Calu3 (cell line): Measurements from ENCODE around the gene RIN3. TPM values are rescaled to one million over a fixed set of nuclear protein-coding genes. Genes with fewer than 3 reads are reported as not detected.

Source experiments
- BruUV-seq: library from RNA; stranded (reverse); fragments of 400-500 nt; replicated peaks from 2 replicates; lab custom pipeline; 2021; lab: Mats Ljungman, UMichigan
- CTCF ChIA-PET: fragments of 300-600 bp; sonication (Branson Sonifier 250); formaldehyde crosslinking; loops from one replicate; lab custom pipeline; 2022; ENCODE audit warnings: antibody characterized with exemption; lab: Charles Lee
- DNase-seq: peaks from one replicate; pipeline ENCODE4 v3.0.0; 2022
- H3K27ac Mint-ChIP-seq: one replicate; pipeline ENCODE4 v1.8.0; 2022; ENCODE audit warnings: mixed read lengths; ENCODE audit not compliant: unreplicated experiment
- H3K27me3 Mint-ChIP-seq: one replicate; pipeline ENCODE4 v1.8.0; 2022; ENCODE audit warnings: mixed read lengths; ENCODE audit not compliant: unreplicated experiment
- H3K36me3 Mint-ChIP-seq: one replicate; pipeline ENCODE4 v1.8.0; 2022; ENCODE audit warnings: mild to moderate bottlenecking, moderate library complexity, mixed read lengths; ENCODE audit not compliant: insufficient read depth, unreplicated experiment
- H3K4me1 Mint-ChIP-seq: one replicate; pipeline ENCODE4 v1.8.0; 2022; ENCODE audit warnings: mild to moderate bottlenecking, low read depth, mixed read lengths; ENCODE audit not compliant: unreplicated experiment
- H3K4me3 Mint-ChIP-seq: one replicate; pipeline ENCODE4 v1.8.0; 2022; ENCODE audit warnings: mild to moderate bottlenecking, low read depth, moderate library complexity, mixed read lengths; ENCODE audit not compliant: unreplicated experiment
- H3K9me3 Mint-ChIP-seq: one replicate; pipeline ENCODE4 v1.8.0; 2022; ENCODE audit warnings: low read depth, mixed read lengths; ENCODE audit not compliant: unreplicated experiment
- intact Hi-C: fragments of 100-400 bp; cut with micrococcal nuclease; formaldehyde crosslinking; loops from one replicate; pipeline ENCODE4 v1.10.0; 2022; ENCODE audit not compliant: unreplicated experiment
- total RNA-seq: library from RNA; stranded (reverse); gene quantifications from 2 replicates; pipeline ENCODE4 v1.2.3, GENCODE V29; 2022
- TF ChIP-seq, protein P1 (sequence below): fragments of 200-600 bp; IDR thresholded peaks from one replicate; pipeline ENCODE4 v1.8.0; 2022; ENCODE audit warnings: antibody characterized with exemption; ENCODE audit not compliant: unreplicated experiment

Gene RIN3
- total RNA-seq, 1 experiment from 2014 or later: 13.8 TPM

DNA sequence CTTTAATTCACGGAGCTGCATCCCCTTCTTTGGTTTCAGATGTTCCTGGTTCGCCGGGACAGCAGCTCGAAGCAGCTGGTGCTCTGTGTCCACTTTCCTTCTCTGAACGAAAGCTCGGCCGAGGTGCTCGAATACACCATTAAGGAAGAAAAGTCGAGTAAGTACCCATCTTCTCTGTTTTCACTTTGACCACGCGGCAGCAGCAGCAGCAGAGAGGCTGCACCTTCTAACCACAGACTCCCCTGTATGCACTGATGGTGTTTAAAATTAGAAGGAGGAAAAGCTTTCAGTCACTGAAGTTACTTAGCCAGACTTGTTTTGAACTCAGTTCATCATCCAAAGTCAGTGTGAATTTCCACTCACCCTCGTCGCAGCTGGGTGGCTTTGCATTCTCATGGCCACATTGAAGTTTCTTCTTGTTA lies 63.8 kb downstream of the RIN3 start:
- Mint-ChIP-seq H3K27me3 (no peaks in the 10 kb centered on the region), H3K36me3 (no peaks in the 10 kb centered on the region), H3K9me3 (no peaks in the 10 kb centered on the region), H3K27ac (no peak overlapping the region), H3K4me3 (no peak overlapping the region), H3K4me1 (no peaks in the 10 kb centered on the region)
- CTCF ChIA-PET: no interaction called here
- TF ChIP-seq, protein P1, sequence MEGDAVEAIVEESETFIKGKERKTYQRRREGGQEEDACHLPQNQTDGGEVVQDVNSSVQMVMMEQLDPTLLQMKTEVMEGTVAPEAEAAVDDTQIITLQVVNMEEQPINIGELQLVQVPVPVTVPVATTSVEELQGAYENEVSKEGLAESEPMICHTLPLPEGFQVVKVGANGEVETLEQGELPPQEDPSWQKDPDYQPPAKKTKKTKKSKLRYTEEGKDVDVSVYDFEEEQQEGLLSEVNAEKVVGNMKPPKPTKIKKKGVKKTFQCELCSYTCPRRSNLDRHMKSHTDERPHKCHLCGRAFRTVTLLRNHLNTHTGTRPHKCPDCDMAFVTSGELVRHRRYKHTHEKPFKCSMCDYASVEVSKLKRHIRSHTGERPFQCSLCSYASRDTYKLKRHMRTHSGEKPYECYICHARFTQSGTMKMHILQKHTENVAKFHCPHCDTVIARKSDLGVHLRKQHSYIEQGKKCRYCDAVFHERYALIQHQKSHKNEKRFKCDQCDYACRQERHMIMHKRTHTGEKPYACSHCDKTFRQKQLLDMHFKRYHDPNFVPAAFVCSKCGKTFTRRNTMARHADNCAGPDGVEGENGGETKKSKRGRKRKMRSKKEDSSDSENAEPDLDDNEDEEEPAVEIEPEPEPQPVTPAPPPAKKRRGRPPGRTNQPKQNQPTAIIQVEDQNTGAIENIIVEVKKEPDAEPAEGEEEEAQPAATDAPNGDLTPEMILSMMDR: no peak
- no peak for DNase-seq
- BruUV-seq: no TSS peak
- intact Hi-C loops: no loop called here

DNA sequence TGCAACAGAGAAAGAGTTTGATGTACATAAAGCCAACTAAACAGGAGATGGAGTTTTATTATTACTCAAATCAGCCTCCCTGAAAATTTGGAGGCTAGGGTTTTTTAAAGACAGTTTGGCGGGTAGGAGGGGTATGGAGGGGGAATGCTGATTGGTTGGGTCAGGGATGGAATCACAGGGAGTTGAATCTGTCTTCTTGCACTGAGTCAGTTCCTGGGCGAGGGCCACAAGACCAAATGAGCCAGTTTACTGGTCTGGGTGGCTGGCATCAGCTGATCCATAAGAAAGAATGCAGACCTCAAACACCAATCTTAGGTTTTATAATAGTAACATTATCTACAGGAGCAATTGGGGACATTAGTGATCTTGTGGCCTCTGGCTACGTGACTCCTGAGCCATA lies 64.9 kb downstream of the RIN3 start:
- no peaks in the 10 kb centered on the region for H3K27me3 Mint-ChIP-seq
- TF ChIP-seq, protein P1: no peak
- DNase-seq: no peak
- H3K27ac Mint-ChIP-seq: no peak overlapping the region
- H3K9me3 Mint-ChIP-seq: no peaks in the 10 kb centered on the region
- no TSS peak for BruUV-seq
- CTCF ChIA-PET: no interaction called here
- H3K4me3 Mint-ChIP-seq: no peak overlapping the region
- H3K4me1 Mint-ChIP-seq: no peaks in the 10 kb centered on the region
- intact Hi-C loops: no loop called here
- no peaks in the 10 kb centered on the region for H3K36me3 Mint-ChIP-seq

DNA sequence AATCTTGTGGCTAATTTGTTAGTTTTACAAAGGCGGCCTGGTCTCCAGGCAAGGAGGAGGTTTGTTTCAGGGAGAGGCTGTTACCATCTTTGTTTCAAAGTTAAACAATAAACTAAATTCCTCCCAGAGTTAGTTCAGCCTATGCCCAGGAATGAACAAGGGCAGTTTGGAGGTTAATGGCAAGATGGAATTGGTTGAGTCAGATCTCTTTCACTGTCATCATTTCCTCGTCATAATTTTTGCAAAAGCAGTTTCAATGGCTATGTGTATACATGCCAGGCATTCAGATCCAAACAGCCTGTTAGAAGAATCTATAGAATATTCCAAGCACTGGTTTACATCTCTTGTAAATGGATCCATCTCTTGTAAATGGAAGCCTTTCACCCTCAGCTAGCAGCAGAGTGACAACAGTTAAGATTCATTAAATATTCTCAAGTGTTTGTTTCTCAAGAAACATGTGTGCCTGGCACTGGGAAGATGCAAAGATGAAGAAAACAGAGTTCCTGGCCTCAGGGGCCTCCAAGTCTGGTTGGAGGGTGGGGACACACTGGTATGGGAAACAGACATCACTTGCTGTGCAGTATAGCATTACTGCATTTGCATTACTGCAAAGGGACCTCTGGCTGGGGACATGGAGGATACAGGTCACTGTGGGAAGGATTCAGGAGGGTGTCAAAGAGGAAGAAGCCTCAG lies 65.8 kb downstream of the RIN3 start:
- TF ChIP-seq, protein P1: no peak
- intact Hi-C loops: no loop called here
- H3K4me3 Mint-ChIP-seq: no peak overlapping the region
- H3K4me1 Mint-ChIP-seq: no peaks in the 10 kb centered on the region
- CTCF ChIA-PET: no interaction called here
- no peak for DNase-seq
- no peaks in the 10 kb centered on the region for H3K36me3 Mint-ChIP-seq
- no peaks in the 10 kb centered on the region for H3K27me3 Mint-ChIP-seq
- H3K27ac Mint-ChIP-seq: no peak overlapping the region
- BruUV-seq: no TSS peak
- H3K9me3 Mint-ChIP-seq: no peaks in the 10 kb centered on the region

DNA sequence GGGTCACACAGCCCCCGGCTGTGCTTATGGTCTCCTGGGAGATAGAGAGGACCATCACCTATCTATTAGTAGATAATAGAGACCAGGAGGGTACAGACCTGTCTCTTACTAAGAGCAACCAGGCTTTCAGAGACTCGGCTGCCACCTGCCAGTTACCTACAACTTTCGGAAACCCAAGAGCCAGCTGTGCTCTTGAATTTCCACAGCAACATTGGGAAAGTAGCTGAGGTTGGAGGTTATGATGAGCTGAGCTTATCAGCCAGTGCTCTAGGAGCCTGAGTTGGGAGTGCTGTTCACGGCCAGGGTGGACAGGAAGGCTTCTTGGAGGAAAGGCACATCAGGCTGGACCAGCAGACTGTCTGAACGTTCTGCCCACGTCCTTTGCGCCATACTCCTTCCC lies 67.6 kb downstream of the RIN3 start:
- TF ChIP-seq, protein P1: no peak
- H3K27me3 Mint-ChIP-seq: no peaks in the 10 kb centered on the region
- intact Hi-C loops: no loop called here
- no peak overlapping the region for H3K4me3 Mint-ChIP-seq
- no peak overlapping the region for H3K27ac Mint-ChIP-seq
- H3K36me3 Mint-ChIP-seq: no peaks in the 10 kb centered on the region
- H3K9me3 Mint-ChIP-seq: no peaks in the 10 kb centered on the region
- peaks cover 8% of the 10 kb centered on the region for H3K4me1 Mint-ChIP-seq
- CTCF ChIA-PET: no interaction called here
- no TSS peak for BruUV-seq
- no peak for DNase-seq
